B cell (primary cell): ENCODE data around the gene PIP5KL1. TPM values are rescaled to one million over a fixed set of nuclear protein-coding genes. Genes with fewer than 3 reads are reported as not detected.

Experiments
- ATAC-seq: fragments of 200-7000 bp; cut with Tn5 transposase; one replicate; pipeline ENCODE4 v1.10.0; 2021; ENCODE audit warnings: low read depth, mild to moderate bottlenecking, moderate number of reproducible peaks, moderate library complexity
- CTCF ChIA-PET: fragments of 350-600 bp; sonication (Branson Sonifier 250); formaldehyde crosslinking; loops from one replicate; lab custom pipeline; 2021; ENCODE audit warnings: antibody characterized with exemption, inconsistent platforms; lab: Charles Lee
- POLR2A ChIA-PET: fragments of 350-600 bp; sonication (Branson Sonifier 250); formaldehyde crosslinking; loops from one replicate; lab custom pipeline; 2021; ENCODE audit warnings: antibody characterized with exemption; lab: Charles Lee
- DNase-seq: peaks from one replicate; pipeline ENCODE4 v3.0.0; 2013
- H2AFZ ChIP-seq: 2 replicates; pipeline ENCODE4 v1.6.1; 2012; ENCODE audit warnings: mild to moderate bottlenecking, low read depth, low read length; ENCODE audit not compliant: insufficient read depth, poor library complexity, severe bottlenecking
- H3K27ac ChIP-seq, 2 donors: 1 replicate in 1 of 2; 2 replicates in 1 of 2; pipeline ENCODE4 v1.5.1; 2012 to 2013; ENCODE audit warnings: low read length in 2 of 2, mild to moderate bottlenecking in 2 of 2, moderate library complexity in 1 of 2
- H3K27me3 ChIP-seq, 4 experiments: fragments of 200-600 bp in 1 of 4; sonication (generic) in 1 of 4; replicated peaks in 1 of 4; 1 replicate in 2 of 4; 2 replicates in 2 of 4; pipeline versions ENCODE4 v1.6.1 to v1.7.0; 2013 to 2016; ENCODE audit warnings: low read length in 3 of 4, mild to moderate bottlenecking in 2 of 4, mixed read lengths in 1 of 4, moderate library complexity in 1 of 4; ENCODE audit not compliant: insufficient read depth in 4 of 4, control insufficient read depth in 3 of 4; ENCODE audit errors: control extremely low read depth in 1 of 4
- H3K36me3 ChIP-seq, 2 experiments: replicated peaks in 1 of 2; 1 replicate in 1 of 2; 2 replicates in 1 of 2; pipeline versions ENCODE4 v1.6.1 to v1.7.1; 2013; ENCODE audit warnings: low read length in 1 of 2; ENCODE audit not compliant: insufficient read depth in 2 of 2, control insufficient read depth in 1 of 2; ENCODE audit errors: control extremely low read depth in 1 of 2, extremely low read depth in 1 of 2
- H3K4me1 ChIP-seq, 2 donors: fragments of 200-600 bp in 1 of 2; sonication (generic) in 1 of 2; 1 replicate in 1 of 2; 2 replicates in 1 of 2; pipeline versions ENCODE4 v1.5.1 to v1.6.1; 2013 to 2017; ENCODE audit warnings: low read length in 2 of 2; ENCODE audit not compliant: control insufficient read depth in 2 of 2, insufficient read depth in 2 of 2
- H3K4me2 ChIP-seq: replicated peaks from 2 replicates; pipeline ENCODE3; 2012; ENCODE audit warnings: mild to moderate bottlenecking, low read depth, low read length; ENCODE audit not compliant: poor library complexity, severe bottlenecking
- H3K4me3 ChIP-seq, 5 experiments: fragments of 200-600 bp in 1 of 5; sonication (generic) in 1 of 5; 1 replicate in 3 of 5; 2 replicates in 2 of 5; pipeline versions ENCODE4 v1.5.1 to v1.7.0; 2011 to 2016; ENCODE audit warnings: low read length in 4 of 5, mild to moderate bottlenecking in 4 of 5, low read depth in 2 of 5, control low read depth in 1 of 5, moderate library complexity in 1 of 5; ENCODE audit not compliant: insufficient read depth in 1 of 5; ENCODE audit errors: control extremely low read depth in 1 of 5, extremely low read depth in 1 of 5
- H3K79me2 ChIP-seq: fragments of 200-600 bp; sonication (generic); one replicate; pipeline ENCODE4 v1.6.0; 2016; ENCODE audit warnings: low read length; ENCODE audit not compliant: control insufficient read depth, insufficient read depth
- H3K9ac ChIP-seq: fragments of 200-600 bp; sonication (generic); 2 replicates; pipeline ENCODE4 v1.6.1; 2017; ENCODE audit warnings: mild to moderate bottlenecking, low read length, moderate library complexity
- H3K9me3 ChIP-seq, 3 donors: one replicate each; pipeline versions ENCODE4 v1.6.1 to v1.7.1; 2013; ENCODE audit warnings: low read length in 2 of 3; ENCODE audit not compliant: control insufficient read depth in 2 of 3, insufficient read depth in 1 of 3; ENCODE audit errors: control extremely low read depth in 1 of 3
- H4K20me1 ChIP-seq: 2 replicates; pipeline ENCODE4 v1.6.0; 2012; ENCODE audit warnings: mild to moderate bottlenecking, low read length; ENCODE audit not compliant: insufficient read depth, control insufficient read depth, poor library complexity, severe bottlenecking
- H3K27ac Mint-ChIP-seq: one replicate; pipeline ENCODE4 v1.8.0; 2021; ENCODE audit warnings: mixed read lengths
- H3K27me3 Mint-ChIP-seq: one replicate; pipeline ENCODE4 v1.8.0; 2021; ENCODE audit warnings: mixed read lengths
- H3K4me1 Mint-ChIP-seq: one replicate; pipeline ENCODE4 v1.8.0; 2021; ENCODE audit warnings: mixed read lengths
- H3K4me3 Mint-ChIP-seq: one replicate; pipeline ENCODE4 v1.8.0; 2021; ENCODE audit warnings: mixed read lengths
- H3K9me3 Mint-ChIP-seq: one replicate; pipeline ENCODE4 v1.8.0; 2022; ENCODE audit warnings: mixed read lengths; ENCODE audit not compliant: insufficient read depth
- EZH2 ChIP-seq: IDR thresholded peaks from 2 replicates; pipeline ENCODE4 v1.6.1; 2012; ENCODE audit warnings: borderline replicate concordance, low read depth, mild to moderate bottlenecking, moderate library complexity, low read length; ENCODE audit not compliant: insufficient read depth, poor library complexity, severe bottlenecking
- WGBS: methylation state at CpG from one replicate; pipeline ENCODE4 v1.1.5; 2013; ENCODE audit warnings: missing lambda C conversion rate; ENCODE audit not compliant: insufficient coverage; 5-methylcytosine and 5-hydroxymethylcytosine counted together
- intact Hi-C: fragments of 100-400 bp; cut with micrococcal nuclease; formaldehyde crosslinking; loops from one replicate; pipeline ENCODE4 v1.10.0; 2022
- polyA plus RNA-seq: library from polyadenylated mRNA; depleted of rRNA; stranded (reverse); fragments of >200 nt; gene quantifications from 2 replicates; pipeline ENCODE4 v1.2.3, GENCODE V29; 2012
- total RNA-seq, 2 donors: library from RNA; stranded (reverse); fragments of 120-200 nt in 1 of 2; gene quantifications; 1 replicate in 1 of 2; 2 replicates in 1 of 2; pipeline versions ENCODE4 v1.2.3 to v1.2.4, GENCODE V29; 2013 to 2022
- TF ChIP-seq, protein P1 (sequence below): fragments of 200-600 bp; IDR thresholded peaks from one replicate; pipeline ENCODE4 v1.8.0; 2022; ENCODE audit warnings: antibody characterized with exemption, mild to moderate bottlenecking

The PIP5KL1 gene
- total and polyA plus RNA-seq, 2 donors (not counting 1 experiment from before 2014, with no cell fraction given) = 0.75 to 1.4 TPM

GRCh38 chr9:127905004-127905728, 25.4 kb downstream of the PIP5KL1 start:
- peaks cover 59% of the 10 kb centered on the region for H3K4me1 Mint-ChIP-seq

More at GRCh38 chr9:127905004-127905728, 25.4 kb downstream of the PIP5KL1 start:
- Histone ChIP-seq H2AFZ (peak overlapping the region; percentile 39), H3K4me3 (peak overlapping the region in 4 of 5 experiments; percentile 27 to 63 (median 33)), H3K79me2 (peaks cover 14% of the 10 kb centered on the region), H3K4me2 (peak overlapping the region; percentile 92), H3K9ac (peak overlapping the region; percentile 70), H3K4me1 (peaks cover 52 to 79% of the 10 kb centered on the region in 2 donors), H4K20me1 (no peaks in the 10 kb centered on the region), H3K27ac (peak overlapping the region; percentile 96 to 100), H3K36me3 (peaks cover 0 to 22% of the 10 kb centered on the region in 2 experiments), H3K9me3 (no peaks in the 10 kb centered on the region), H3K27me3 (no peaks in the 10 kb centered on the region)
- Mint-ChIP-seq H3K9me3 (no peaks in the 10 kb centered on the region), H3K27ac (peak overlapping the region; percentile 100), H3K27me3 (no peaks in the 10 kb centered on the region), H3K4me3 (peak overlapping the region; percentile 92)
- ATAC-seq = peak; percentile 43
- TF ChIP-seq, protein P1, sequence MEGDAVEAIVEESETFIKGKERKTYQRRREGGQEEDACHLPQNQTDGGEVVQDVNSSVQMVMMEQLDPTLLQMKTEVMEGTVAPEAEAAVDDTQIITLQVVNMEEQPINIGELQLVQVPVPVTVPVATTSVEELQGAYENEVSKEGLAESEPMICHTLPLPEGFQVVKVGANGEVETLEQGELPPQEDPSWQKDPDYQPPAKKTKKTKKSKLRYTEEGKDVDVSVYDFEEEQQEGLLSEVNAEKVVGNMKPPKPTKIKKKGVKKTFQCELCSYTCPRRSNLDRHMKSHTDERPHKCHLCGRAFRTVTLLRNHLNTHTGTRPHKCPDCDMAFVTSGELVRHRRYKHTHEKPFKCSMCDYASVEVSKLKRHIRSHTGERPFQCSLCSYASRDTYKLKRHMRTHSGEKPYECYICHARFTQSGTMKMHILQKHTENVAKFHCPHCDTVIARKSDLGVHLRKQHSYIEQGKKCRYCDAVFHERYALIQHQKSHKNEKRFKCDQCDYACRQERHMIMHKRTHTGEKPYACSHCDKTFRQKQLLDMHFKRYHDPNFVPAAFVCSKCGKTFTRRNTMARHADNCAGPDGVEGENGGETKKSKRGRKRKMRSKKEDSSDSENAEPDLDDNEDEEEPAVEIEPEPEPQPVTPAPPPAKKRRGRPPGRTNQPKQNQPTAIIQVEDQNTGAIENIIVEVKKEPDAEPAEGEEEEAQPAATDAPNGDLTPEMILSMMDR = no peak
- no peak for TF ChIP-seq EZH2
- ChIA-PET CTCF (interaction anchor here (1.0 to 5.8 kb wide), 3 partner anchors 13 to 130 kb away, joined by 3 to 81 read pairs (median 14); partner anchors contain the start of gene ST6GALNAC4), POLR2A (interaction anchor here (0.5 to 12.6 kb wide), 5 partner anchors 10 to 256 kb away, joined by 3 to 228 read pairs (median 6); partner anchors contain the start of gene ST6GALNAC4)
- intact Hi-C loops = loop anchor here (2.0 kb wide), 1 partner anchor 42 kb away; no protein-coding TSS in a partner anchor
- 6% methylated on average over 2 of the region's 5 CpGs for WGBS
- peak; percentile 79 for DNase-seq
